Measurements from ENCODE around the gene MYO5B. TPM values are rescaled to one million over a fixed set of nuclear protein-coding genes. Genes with fewer than 3 reads are reported as not detected.
"Not testable (repeated sequence)": the region's sequence is repeated elsewhere in the genome, so short reads cannot be mapped to it uniquely, and the experiment has no call there.

Gene MYO5B
- total RNA-seq, 1 donor from 2014 or later = 0.52 TPM

DNA sequence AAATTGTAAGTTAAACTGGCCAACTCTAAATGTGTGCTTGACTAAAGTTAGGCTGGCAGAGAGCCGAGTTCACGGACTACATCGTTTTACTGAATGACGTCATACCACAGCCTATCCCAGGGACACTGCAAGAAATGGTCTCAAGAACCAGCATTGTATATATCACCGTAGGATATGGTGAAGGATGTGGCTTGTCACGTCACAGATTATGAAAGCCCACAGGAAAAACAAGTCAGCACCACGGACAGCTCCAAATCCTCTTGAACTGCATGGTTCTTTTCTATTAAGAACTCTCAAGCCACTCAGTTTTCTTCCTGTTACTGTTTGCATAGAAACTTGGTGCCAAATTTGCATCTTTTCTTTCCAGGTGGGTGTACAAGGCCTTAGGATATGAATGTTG, 296.5 kb downstream of the MYO5B start:
- Histone ChIP-seq H3K27ac (ENCODE audit: low read depth, low read length) (no peak overlapping the region), H3K9ac (ENCODE audit: low read depth in 1 of 3, low read length in 3 of 3) (no peak overlapping the region)

GRCh38 chr18:49894517-49895226, 300.3 kb downstream of the MYO5B start:
- H3K27ac ChIP-seq (ENCODE audit: low read depth, low read length) = no peak overlapping the region
- no peak overlapping the region for H3K9ac ChIP-seq (ENCODE audit: low read depth in 1 of 3, low read length in 3 of 3)
- H3K9me3 ChIP-seq (ENCODE audit: control insufficient read depth in 3 of 3, low read length in 3 of 3) = no peaks in the 10 kb centered on the region
- no peaks in the 10 kb centered on the region for H3K36me3 ChIP-seq (ENCODE audit: control insufficient read depth in 3 of 3, insufficient read depth in 3 of 3, low read length in 3 of 3)
- no peaks in the 10 kb centered on the region for H3K27me3 ChIP-seq (ENCODE audit: control insufficient read depth in 3 of 3, insufficient read depth in 3 of 3, low read length in 3 of 3)
- no peak overlapping the region for H3K4me3 ChIP-seq (ENCODE audit: low read length in 3 of 3)
- no peaks in the 10 kb centered on the region for H3K4me1 ChIP-seq (ENCODE audit: control insufficient read depth in 3 of 3, insufficient read depth in 3 of 3, low read length in 3 of 3)

More for the DNA sequence above, 296.5 kb downstream of the MYO5B start:
- H3K9me3 ChIP-seq (ENCODE audit: control insufficient read depth in 3 of 3, low read length in 3 of 3) = no peaks in the 10 kb centered on the region
- no peaks in the 10 kb centered on the region for H3K27me3 ChIP-seq (ENCODE audit: control insufficient read depth in 3 of 3, insufficient read depth in 3 of 3, low read length in 3 of 3)
- no peaks in the 10 kb centered on the region for H3K4me1 ChIP-seq (ENCODE audit: control insufficient read depth in 3 of 3, insufficient read depth in 3 of 3, low read length in 3 of 3)
- no peak overlapping the region for H3K4me3 ChIP-seq (ENCODE audit: low read length in 3 of 3)
- H3K36me3 ChIP-seq (ENCODE audit: control insufficient read depth in 3 of 3, insufficient read depth in 3 of 3, low read length in 3 of 3) = no peaks in the 10 kb centered on the region

GRCh38 chr18:49893036-49893435, 301.9 kb downstream of the MYO5B start:
- Histone ChIP-seq H3K9ac (ENCODE audit: low read depth in 1 of 3, low read length in 3 of 3) (no peak overlapping the region), H3K27me3 (ENCODE audit: control insufficient read depth in 3 of 3, insufficient read depth in 3 of 3, low read length in 3 of 3) (no peaks in the 10 kb centered on the region), H3K4me3 (ENCODE audit: low read length in 3 of 3) (no peak overlapping the region), H3K9me3 (ENCODE audit: control insufficient read depth in 3 of 3, low read length in 3 of 3) (no peaks in the 10 kb centered on the region), H3K4me1 (ENCODE audit: control insufficient read depth in 3 of 3, insufficient read depth in 3 of 3, low read length in 3 of 3) (no peaks in the 10 kb centered on the region), H3K36me3 (ENCODE audit: control insufficient read depth in 3 of 3, insufficient read depth in 3 of 3, low read length in 3 of 3) (no peaks in the 10 kb centered on the region), H3K27ac (ENCODE audit: low read depth, low read length) (no peak overlapping the region)

DNA sequence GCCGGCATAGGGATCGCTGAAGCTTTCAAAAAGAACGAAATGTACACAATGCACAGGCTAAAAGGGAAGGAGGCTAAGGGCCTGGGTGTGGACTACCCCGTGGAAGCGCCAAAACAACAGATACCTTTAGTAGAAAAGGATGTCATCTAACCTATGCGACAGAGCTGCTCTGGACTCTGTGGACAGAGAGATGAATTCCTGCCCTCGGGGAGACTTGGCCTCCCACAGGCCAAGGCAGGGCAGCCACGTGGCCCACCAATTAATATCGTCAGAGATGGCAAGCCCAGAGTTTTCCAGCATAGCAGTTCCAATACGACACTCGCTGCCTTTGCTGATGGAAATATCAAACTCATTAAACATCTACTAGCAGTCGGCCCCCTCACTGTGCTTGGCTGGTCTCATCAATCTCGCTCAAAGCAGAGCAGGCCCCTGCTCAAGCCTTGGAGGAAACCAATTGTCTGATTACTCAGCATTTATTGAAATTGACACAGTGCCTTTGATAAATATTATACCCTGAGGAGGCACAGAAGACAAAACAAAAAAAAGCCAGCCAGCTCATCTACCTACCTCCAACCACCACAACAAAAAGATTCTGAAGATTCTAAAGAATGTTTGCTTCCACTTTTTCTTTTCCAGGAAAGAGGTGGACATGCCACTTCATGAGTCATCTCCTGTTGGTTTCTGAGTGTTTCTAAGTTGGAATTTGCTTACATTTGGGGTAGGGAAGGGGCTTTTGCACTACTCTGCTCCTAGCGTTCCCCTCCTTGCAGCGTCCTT, 302.6 kb downstream of the MYO5B start:
- Histone ChIP-seq H3K27me3 (ENCODE audit: control insufficient read depth in 3 of 3, insufficient read depth in 3 of 3, low read length in 3 of 3) (no peaks in the 10 kb centered on the region), H3K9ac (ENCODE audit: low read depth in 1 of 3, low read length in 3 of 3) (no peak overlapping the region), H3K4me3 (ENCODE audit: low read length in 3 of 3) (no peak overlapping the region), H3K9me3 (ENCODE audit: control insufficient read depth in 3 of 3, low read length in 3 of 3) (no peaks in the 10 kb centered on the region), H3K4me1 (ENCODE audit: control insufficient read depth in 3 of 3, insufficient read depth in 3 of 3, low read length in 3 of 3) (no peaks in the 10 kb centered on the region), H3K36me3 (ENCODE audit: control insufficient read depth in 3 of 3, insufficient read depth in 3 of 3, low read length in 3 of 3) (no peaks in the 10 kb centered on the region), H3K27ac (ENCODE audit: low read depth, low read length) (no peak overlapping the region)

DNA sequence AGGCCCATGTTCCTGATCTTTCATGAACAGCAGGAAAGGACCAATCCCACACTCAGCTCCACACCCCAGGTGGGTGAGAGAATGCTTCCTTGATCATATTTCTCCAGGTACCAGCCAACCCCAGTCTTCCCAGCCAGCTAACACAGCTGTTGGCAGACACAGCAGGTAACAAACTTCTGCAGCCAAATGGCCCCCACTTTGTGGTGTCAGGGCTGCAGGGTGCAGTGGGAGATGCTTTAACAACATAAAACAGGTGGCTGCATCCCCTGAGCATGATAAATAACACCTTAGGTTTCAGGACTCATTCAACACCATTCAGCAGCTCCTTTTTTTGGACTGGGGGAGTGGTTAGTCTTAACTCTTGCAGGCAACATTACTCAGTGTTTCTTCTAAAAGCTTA, 304.9 kb downstream of the MYO5B start:
- Histone ChIP-seq H3K36me3 (ENCODE audit: control insufficient read depth in 3 of 3, insufficient read depth in 3 of 3, low read length in 3 of 3) (no peaks in the 10 kb centered on the region), H3K9ac (ENCODE audit: low read depth in 1 of 3, low read length in 3 of 3) (no peak overlapping the region), H3K9me3 (ENCODE audit: control insufficient read depth in 3 of 3, low read length in 3 of 3) (no peaks in the 10 kb centered on the region), H3K27me3 (ENCODE audit: control insufficient read depth in 3 of 3, insufficient read depth in 3 of 3, low read length in 3 of 3) (no peaks in the 10 kb centered on the region), H3K4me3 (ENCODE audit: low read length in 3 of 3) (no peak overlapping the region), H3K4me1 (ENCODE audit: control insufficient read depth in 3 of 3, insufficient read depth in 3 of 3, low read length in 3 of 3) (no peaks in the 10 kb centered on the region), H3K27ac (ENCODE audit: low read depth, low read length) (no peak overlapping the region)

DNA sequence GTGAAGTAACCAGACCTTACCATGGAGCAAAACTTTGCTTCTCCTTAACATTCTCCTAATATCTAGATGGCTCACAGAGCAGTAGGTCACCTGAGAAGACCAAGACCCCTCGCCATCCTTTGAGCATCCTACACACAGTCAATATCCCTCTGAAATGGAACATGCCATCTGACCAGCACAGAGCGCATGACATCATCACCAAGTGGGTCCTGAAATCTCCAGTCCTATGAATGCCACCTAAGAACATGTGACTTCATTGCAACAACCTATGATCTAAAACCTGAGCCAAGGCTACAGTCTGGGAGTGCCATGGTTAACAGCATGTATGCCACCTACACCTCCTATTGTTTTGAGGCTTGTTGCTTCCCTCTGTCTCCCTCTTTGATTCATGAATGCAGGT, 305.4 kb downstream of the MYO5B start:
- H3K4me3 ChIP-seq (ENCODE audit: low read length in 3 of 3); H3K9ac ChIP-seq (ENCODE audit: low read depth in 1 of 3, low read length in 3 of 3); H3K27ac ChIP-seq (ENCODE audit: low read depth, low read length); H3K9me3 ChIP-seq (ENCODE audit: control insufficient read depth in 3 of 3, low read length in 3 of 3); H3K4me1 ChIP-seq (ENCODE audit: control insufficient read depth in 3 of 3, insufficient read depth in 3 of 3, low read length in 3 of 3); H3K36me3 ChIP-seq (ENCODE audit: control insufficient read depth in 3 of 3, insufficient read depth in 3 of 3, low read length in 3 of 3); H3K27me3 ChIP-seq (ENCODE audit: control insufficient read depth in 3 of 3, insufficient read depth in 3 of 3, low read length in 3 of 3): not testable (repeated sequence)

DNA sequence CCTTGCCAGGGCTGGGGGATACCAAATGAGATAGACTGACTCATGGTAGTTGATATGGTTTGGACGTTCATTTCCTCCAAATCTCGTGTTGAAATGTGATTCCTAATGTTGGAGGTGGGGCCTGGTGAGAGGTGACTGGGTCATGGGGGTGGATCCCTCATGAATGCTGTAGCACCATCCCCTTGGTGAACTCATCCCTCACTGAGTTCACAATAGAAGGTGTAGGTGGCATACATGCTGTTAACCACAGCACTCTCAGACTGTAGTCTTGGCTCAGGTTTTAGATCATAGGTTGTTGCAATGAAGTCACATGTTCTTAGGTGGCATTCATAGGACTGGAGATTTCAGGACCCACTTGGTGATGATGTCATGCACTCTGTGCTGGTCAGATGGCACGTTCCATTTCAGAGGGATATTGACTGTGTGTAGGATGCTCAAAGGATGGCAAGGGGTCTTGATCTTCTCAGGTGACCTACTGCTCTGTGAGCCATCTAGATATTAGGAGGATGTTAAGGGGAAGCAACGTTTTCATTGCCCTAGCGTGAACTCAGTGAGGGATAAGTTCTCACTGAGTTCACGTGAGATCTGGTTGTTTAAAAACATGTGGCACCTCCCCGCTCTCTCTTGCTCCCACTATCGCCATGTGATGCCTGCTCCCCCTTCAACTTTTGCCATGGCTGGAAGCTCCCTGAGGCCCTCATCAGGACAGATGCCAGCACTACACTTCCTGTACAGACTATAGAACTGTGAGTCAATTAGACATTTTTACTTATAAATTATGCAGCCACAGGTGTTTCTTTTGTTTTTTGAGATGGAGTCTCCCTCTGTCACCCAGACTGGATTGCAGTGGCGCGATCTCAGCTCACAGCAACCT, 307.8 kb downstream of the MYO5B start:
- peaks cover 0 to 1% (median 0%) of the 10 kb centered on the region in 3 donors for H3K27me3 ChIP-seq (ENCODE audit: control insufficient read depth in 3 of 3, insufficient read depth in 3 of 3, low read length in 3 of 3)
- H3K4me3 ChIP-seq (ENCODE audit: low read length in 3 of 3) = no peak overlapping the region
- no peak overlapping the region for H3K9ac ChIP-seq (ENCODE audit: low read depth in 1 of 3, low read length in 3 of 3)
- no peaks in the 10 kb centered on the region for H3K9me3 ChIP-seq (ENCODE audit: control insufficient read depth in 3 of 3, low read length in 3 of 3)
- no peak overlapping the region for H3K27ac ChIP-seq (ENCODE audit: low read depth, low read length)
- H3K4me1 ChIP-seq (ENCODE audit: control insufficient read depth in 3 of 3, insufficient read depth in 3 of 3, low read length in 3 of 3) = no peaks in the 10 kb centered on the region
- no peaks in the 10 kb centered on the region for H3K36me3 ChIP-seq (ENCODE audit: control insufficient read depth in 3 of 3, insufficient read depth in 3 of 3, low read length in 3 of 3)

GRCh38 chr18:49884959-49885358, 310.0 kb downstream of the MYO5B start:
- H3K4me3 ChIP-seq (ENCODE audit: low read length in 3 of 3) = no peak overlapping the region
- no peaks in the 10 kb centered on the region for H3K36me3 ChIP-seq (ENCODE audit: control insufficient read depth in 3 of 3, insufficient read depth in 3 of 3, low read length in 3 of 3)
- no peak overlapping the region for H3K9ac ChIP-seq (ENCODE audit: low read depth in 1 of 3, low read length in 3 of 3)
- H3K27ac ChIP-seq (ENCODE audit: low read depth, low read length) = no peak overlapping the region
- H3K4me1 ChIP-seq (ENCODE audit: control insufficient read depth in 3 of 3, insufficient read depth in 3 of 3, low read length in 3 of 3) = no peaks in the 10 kb centered on the region
- H3K27me3 ChIP-seq (ENCODE audit: control insufficient read depth in 3 of 3, insufficient read depth in 3 of 3, low read length in 3 of 3) = peaks cover 0 to 2% (median under 1%) of the 10 kb centered on the region in 3 donors
- H3K9me3 ChIP-seq (ENCODE audit: control insufficient read depth in 3 of 3, low read length in 3 of 3) = no peaks in the 10 kb centered on the region

GRCh38 chr18:49884465-49884864, 310.5 kb downstream of the MYO5B start:
- Histone ChIP-seq H3K4me1 (ENCODE audit: control insufficient read depth in 3 of 3, insufficient read depth in 3 of 3, low read length in 3 of 3) (no peaks in the 10 kb centered on the region), H3K4me3 (ENCODE audit: low read length in 3 of 3) (no peak overlapping the region)

More at GRCh38 chr18:49884465-49884864, 310.5 kb downstream of the MYO5B start:
- Histone ChIP-seq H3K9me3 (ENCODE audit: control insufficient read depth in 3 of 3, low read length in 3 of 3) (no peaks in the 10 kb centered on the region), H3K27me3 (ENCODE audit: control insufficient read depth in 3 of 3, insufficient read depth in 3 of 3, low read length in 3 of 3) (peaks cover 0 to 6% (median 4%) of the 10 kb centered on the region in 3 donors), H3K9ac (ENCODE audit: low read depth in 1 of 3, low read length in 3 of 3) (no peak overlapping the region), H3K36me3 (ENCODE audit: control insufficient read depth in 3 of 3, insufficient read depth in 3 of 3, low read length in 3 of 3) (no peaks in the 10 kb centered on the region), H3K27ac (ENCODE audit: low read depth, low read length) (no peak overlapping the region)

Data from skeletal muscle tissue (tissue), 4 donors.